ENCODE data around the gene CNST.

DNA sequence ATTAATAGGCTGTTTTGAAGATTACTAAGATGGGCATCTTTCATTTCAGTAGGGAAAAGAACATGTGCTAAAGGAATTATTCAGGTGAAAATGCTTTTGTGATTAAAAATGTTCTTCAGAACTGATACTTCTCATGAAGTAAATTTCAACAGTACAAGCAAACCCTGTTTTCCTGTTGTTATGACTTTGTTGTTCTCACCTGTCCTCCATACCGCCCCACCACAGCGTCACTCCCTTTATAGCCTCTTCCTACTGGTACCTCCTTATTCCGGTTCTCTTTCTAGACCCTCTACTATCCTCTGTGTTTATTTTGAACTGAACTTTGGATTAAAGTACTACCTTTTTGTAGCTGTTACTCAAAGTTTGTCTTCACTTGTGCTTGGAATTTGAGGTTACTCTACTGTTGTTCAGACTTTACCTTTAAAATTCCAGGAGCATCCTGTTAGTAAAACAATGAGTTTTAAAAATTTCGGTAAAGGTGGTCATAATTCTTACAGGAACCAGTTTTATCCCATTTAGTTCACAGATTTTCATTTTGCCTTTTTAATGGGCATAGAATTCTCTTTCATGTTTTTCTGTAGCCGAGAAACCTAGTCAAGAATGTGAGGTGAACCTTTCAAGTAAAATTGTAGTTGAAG, 10.9 kb downstream of the CNST start:
- TF ChIP-seq, protein P1, sequence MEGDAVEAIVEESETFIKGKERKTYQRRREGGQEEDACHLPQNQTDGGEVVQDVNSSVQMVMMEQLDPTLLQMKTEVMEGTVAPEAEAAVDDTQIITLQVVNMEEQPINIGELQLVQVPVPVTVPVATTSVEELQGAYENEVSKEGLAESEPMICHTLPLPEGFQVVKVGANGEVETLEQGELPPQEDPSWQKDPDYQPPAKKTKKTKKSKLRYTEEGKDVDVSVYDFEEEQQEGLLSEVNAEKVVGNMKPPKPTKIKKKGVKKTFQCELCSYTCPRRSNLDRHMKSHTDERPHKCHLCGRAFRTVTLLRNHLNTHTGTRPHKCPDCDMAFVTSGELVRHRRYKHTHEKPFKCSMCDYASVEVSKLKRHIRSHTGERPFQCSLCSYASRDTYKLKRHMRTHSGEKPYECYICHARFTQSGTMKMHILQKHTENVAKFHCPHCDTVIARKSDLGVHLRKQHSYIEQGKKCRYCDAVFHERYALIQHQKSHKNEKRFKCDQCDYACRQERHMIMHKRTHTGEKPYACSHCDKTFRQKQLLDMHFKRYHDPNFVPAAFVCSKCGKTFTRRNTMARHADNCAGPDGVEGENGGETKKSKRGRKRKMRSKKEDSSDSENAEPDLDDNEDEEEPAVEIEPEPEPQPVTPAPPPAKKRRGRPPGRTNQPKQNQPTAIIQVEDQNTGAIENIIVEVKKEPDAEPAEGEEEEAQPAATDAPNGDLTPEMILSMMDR (IDR thresholded peaks at IDR 0.05; ENCODE audit: low read length) = no peak
- TF ChIP-seq EZH2phosphoT487 (IDR thresholded peaks at IDR 0.05; ENCODE audit: low read length) (no peak), EZH2 (optimal IDR thresholded peaks at IDR 0.05; ENCODE audit: low read depth, low read length) (no peak)
